SU-DHL-6 (cell line): ENCODE results near the gene MBP.

Experiments
- H2AFZ ChIP-seq: fragments of 200-600 bp; sonication (generic); 2 replicates; pipeline ENCODE4 v1.6.1; 2014; ENCODE audit warnings: low read depth, mild to moderate bottlenecking, moderate library complexity, mixed read lengths, antibody characterized with exemption, low read length; ENCODE audit not compliant: severe bottlenecking
- H3F3A ChIP-seq: fragments of 200-600 bp; shearing (Covaris generic); 2 replicates; pipeline ENCODE4 v1.6.0; 2016; ENCODE audit warnings: antibody characterized with exemption, mild to moderate bottlenecking; ENCODE audit not compliant: insufficient read depth
- H3K27ac ChIP-seq: fragments of 200-600 bp; sonication (generic); 2 replicates; pipeline ENCODE4 v1.5.1; 2016; ENCODE audit warnings: low read depth, mild to moderate bottlenecking, low read length, moderate library complexity, mixed read lengths
- H3K27me3 ChIP-seq: fragments of 200-600 bp; sonication (generic), shearing (Covaris generic); 2 replicates; pipeline ENCODE4 v1.6.0; 2014; ENCODE audit warnings: mild to moderate bottlenecking, low read length
- H3K36me3 ChIP-seq: fragments of 200-600 bp; sonication (generic); 2 replicates; pipeline ENCODE4 v1.6.1; 2014; ENCODE audit warnings: mild to moderate bottlenecking, low read length, mixed read lengths
- H3K4me2 ChIP-seq: fragments of 300-600, 200-600 bp; shearing (Covaris generic), sonication (generic); 2 replicates; pipeline ENCODE4 v1.6.0; 2014; ENCODE audit warnings: low read length, low read depth, mild to moderate bottlenecking; ENCODE audit not compliant: poor library complexity, severe bottlenecking
- H3K4me3 ChIP-seq: fragments of 200-600 bp; sonication (generic); 2 replicates; pipeline ENCODE4 v1.5.1; 2014; ENCODE audit warnings: antibody characterized with exemption, low read length, mild to moderate bottlenecking, mixed read lengths; ENCODE audit not compliant: insufficient read depth, poor library complexity, severe bottlenecking
- H3K79me2 ChIP-seq: fragments of 200-600 bp; sonication (generic); 2 replicates; pipeline ENCODE4 v1.6.1; 2014; ENCODE audit warnings: mild to moderate bottlenecking, low read length, moderate library complexity; ENCODE audit not compliant: insufficient read depth
- H3K9ac ChIP-seq: fragments of 200-600 bp; sonication (generic); 2 replicates; pipeline ENCODE4 v1.7.0; 2014; ENCODE audit warnings: mild to moderate bottlenecking, low read length
- H3K9me2 ChIP-seq: fragments of 200-600 bp; sonication (generic); replicated peaks from 2 replicates; pipeline ENCODE4 v1.6.1; 2014; ENCODE audit warnings: low read length; ENCODE audit not compliant: insufficient read depth
- H3K9me3 ChIP-seq: fragments of 200-600 bp; sonication (generic); 2 replicates; pipeline ENCODE4 v1.6.1; 2014; ENCODE audit warnings: low read length, mixed read lengths; ENCODE audit not compliant: insufficient read depth
- H4K20me1 ChIP-seq: fragments of 200-600 bp; sonication (generic); 2 replicates; pipeline ENCODE4 v1.6.1; 2014; ENCODE audit warnings: low read depth, mild to moderate bottlenecking, antibody characterized with exemption, low read length, moderate library complexity, mixed read lengths
- EZH2phosphoT487 ChIP-seq: fragments of 200-600 bp; sonication (generic), shearing (Covaris generic); conservative IDR thresholded peaks from 2 replicates; pipeline ENCODE4 v1.6.1; 2018; ENCODE audit warnings: mild to moderate bottlenecking, antibody characterized with exemption, low read length, moderate library complexity, mixed read lengths
- TF ChIP-seq, protein P1 (sequence below): fragments of 200-600 bp; sonication (generic); IDR thresholded peaks from one replicate; pipeline ENCODE4 v1.5.1; 2017; ENCODE audit warnings: antibody characterized with exemption, mild to moderate bottlenecking, low read length, moderate library complexity; ENCODE audit not compliant: insufficient read depth, poor library complexity, severe bottlenecking

The MBP gene

DNA sequence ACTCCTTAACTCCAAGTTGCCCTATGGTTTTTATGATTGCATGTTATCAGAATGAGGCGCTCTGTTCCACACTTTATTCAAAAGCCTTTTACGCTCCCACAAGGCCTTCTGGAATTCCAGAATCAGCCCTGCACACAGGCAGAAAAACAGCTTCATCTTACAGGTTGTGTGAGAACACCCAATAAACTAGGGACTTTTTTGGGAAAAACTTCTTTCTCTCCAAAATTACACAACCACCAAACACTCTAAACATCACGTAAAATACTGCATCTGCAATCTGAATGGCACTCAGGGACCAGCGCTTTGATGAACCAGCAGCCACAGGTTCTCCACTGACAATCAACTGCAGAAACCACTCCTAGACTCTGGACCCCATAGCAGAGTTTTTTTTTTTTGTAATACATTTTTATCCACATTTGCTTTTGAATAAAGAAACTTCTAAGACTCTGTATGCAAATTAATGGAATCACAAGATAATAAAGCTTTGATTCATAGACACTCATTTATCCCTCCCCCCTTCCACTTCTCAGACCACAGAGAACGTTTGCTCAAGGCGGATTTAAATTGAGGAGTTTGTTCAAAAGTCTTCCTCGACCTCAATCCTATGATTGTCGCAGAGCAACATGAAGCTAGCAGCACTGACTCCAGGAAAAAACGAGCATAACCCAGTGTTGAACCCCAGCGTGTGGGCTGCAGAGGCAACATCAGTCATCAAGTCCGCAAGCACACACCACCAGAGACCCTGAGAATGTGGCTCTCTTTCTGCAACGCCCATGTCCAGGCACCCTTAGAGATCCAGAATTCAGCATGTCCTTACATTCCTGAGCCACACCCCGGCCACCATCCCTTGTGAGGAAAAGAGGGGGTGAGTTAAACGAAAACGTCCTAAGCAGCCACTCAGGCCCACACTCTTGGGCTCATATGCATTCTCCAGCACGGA is 116.5 kb downstream of the MBP start:
- H3K27ac ChIP-seq: no peak overlapping the region
- no peaks in the 10 kb centered on the region for H3K9me2 ChIP-seq
- no peaks in the 10 kb centered on the region for H3K9me3 ChIP-seq
- H3K36me3 ChIP-seq: peaks cover 12% of the 10 kb centered on the region
- no peaks in the 10 kb centered on the region for H3F3A ChIP-seq
- no peak overlapping the region for H2AFZ ChIP-seq
- no peak overlapping the region for H3K9ac ChIP-seq
- TF ChIP-seq EZH2phosphoT487: no peak
- TF ChIP-seq, protein P1, sequence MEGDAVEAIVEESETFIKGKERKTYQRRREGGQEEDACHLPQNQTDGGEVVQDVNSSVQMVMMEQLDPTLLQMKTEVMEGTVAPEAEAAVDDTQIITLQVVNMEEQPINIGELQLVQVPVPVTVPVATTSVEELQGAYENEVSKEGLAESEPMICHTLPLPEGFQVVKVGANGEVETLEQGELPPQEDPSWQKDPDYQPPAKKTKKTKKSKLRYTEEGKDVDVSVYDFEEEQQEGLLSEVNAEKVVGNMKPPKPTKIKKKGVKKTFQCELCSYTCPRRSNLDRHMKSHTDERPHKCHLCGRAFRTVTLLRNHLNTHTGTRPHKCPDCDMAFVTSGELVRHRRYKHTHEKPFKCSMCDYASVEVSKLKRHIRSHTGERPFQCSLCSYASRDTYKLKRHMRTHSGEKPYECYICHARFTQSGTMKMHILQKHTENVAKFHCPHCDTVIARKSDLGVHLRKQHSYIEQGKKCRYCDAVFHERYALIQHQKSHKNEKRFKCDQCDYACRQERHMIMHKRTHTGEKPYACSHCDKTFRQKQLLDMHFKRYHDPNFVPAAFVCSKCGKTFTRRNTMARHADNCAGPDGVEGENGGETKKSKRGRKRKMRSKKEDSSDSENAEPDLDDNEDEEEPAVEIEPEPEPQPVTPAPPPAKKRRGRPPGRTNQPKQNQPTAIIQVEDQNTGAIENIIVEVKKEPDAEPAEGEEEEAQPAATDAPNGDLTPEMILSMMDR: no peak
- no peak overlapping the region for H3K4me3 ChIP-seq
- no peaks in the 10 kb centered on the region for H3K27me3 ChIP-seq
- no peaks in the 10 kb centered on the region for H4K20me1 ChIP-seq
- no peak overlapping the region for H3K4me2 ChIP-seq
- H3K79me2 ChIP-seq: no peaks in the 10 kb centered on the region; the same call in 1 of the 2 replicates

DNA sequence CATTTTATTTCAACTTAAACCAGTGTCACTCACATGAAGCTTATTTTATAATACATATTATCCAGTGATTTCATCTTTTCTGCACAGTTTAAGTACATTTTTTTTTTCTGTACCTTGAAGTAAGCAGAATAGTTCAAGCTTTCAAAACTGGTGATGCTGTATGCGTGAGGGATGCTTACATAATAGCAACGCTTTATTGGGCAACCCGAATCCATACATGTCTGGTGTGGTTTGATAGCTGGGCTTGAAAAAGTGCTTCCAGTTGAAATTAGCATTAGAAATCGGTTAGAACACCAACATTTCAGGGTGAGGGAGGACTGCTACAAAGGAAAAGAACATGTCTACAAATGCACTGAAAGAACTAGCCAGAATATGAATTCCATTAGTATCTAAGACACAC is 117.4 kb downstream of the MBP start:
- Histone ChIP-seq H3K9me3 (no peaks in the 10 kb centered on the region), H3K4me2 (no peak overlapping the region), H3K27me3 (no peaks in the 10 kb centered on the region), H3K9ac (no peak overlapping the region), H3K27ac (no peak overlapping the region), H3K4me3 (no peak overlapping the region), H3F3A (no peaks in the 10 kb centered on the region), H4K20me1 (no peaks in the 10 kb centered on the region), H2AFZ (no peak overlapping the region), H3K36me3 (peaks cover 12% of the 10 kb centered on the region), H3K9me2 (no peaks in the 10 kb centered on the region), H3K79me2 (no peaks in the 10 kb centered on the region; the same call in 1 of the 2 replicates)
- TF ChIP-seq, protein P1: no peak
- TF ChIP-seq EZH2phosphoT487: no peak

DNA sequence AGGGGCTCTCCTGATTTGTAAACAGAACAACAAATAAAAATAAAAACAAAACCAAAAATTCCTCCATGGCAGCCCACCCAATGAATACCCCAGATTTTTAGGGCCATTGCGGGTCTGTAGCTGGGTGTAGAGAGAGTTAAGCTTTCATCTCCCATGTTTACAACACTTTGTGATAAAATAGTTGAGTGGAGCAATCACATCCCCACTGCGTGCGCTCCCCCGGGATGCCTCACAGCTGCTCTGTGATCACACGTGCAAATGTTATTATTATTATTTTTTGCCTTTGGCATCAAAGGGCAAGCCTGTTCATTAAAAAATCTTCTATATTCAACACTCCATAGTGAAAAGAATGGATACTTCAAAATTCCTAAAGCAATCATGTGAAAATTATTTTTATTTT is 118.0 kb downstream of the MBP start:
- Histone ChIP-seq H4K20me1 (no peaks in the 10 kb centered on the region), H3K36me3 (peaks cover 12% of the 10 kb centered on the region), H3K79me2 (no peaks in the 10 kb centered on the region; the same call in 1 of the 2 replicates), H3K9ac (no peak overlapping the region), H3F3A (no peaks in the 10 kb centered on the region), H3K9me2 (no peaks in the 10 kb centered on the region), H2AFZ (no peak overlapping the region), H3K4me2 (no peak overlapping the region), H3K4me3 (no peak overlapping the region), H3K27ac (no peak overlapping the region), H3K9me3 (no peaks in the 10 kb centered on the region), H3K27me3 (no peaks in the 10 kb centered on the region)
- TF ChIP-seq, protein P1: no peak
